ENCODE measurements around the gene GPR180. TPM values are rescaled to one million over a fixed set of nuclear protein-coding genes. Genes with fewer than 3 reads are reported as not detected.

Gene GPR180
- total RNA-seq, 1 experiment from 2014 or later: 4.0 TPM

DNA sequence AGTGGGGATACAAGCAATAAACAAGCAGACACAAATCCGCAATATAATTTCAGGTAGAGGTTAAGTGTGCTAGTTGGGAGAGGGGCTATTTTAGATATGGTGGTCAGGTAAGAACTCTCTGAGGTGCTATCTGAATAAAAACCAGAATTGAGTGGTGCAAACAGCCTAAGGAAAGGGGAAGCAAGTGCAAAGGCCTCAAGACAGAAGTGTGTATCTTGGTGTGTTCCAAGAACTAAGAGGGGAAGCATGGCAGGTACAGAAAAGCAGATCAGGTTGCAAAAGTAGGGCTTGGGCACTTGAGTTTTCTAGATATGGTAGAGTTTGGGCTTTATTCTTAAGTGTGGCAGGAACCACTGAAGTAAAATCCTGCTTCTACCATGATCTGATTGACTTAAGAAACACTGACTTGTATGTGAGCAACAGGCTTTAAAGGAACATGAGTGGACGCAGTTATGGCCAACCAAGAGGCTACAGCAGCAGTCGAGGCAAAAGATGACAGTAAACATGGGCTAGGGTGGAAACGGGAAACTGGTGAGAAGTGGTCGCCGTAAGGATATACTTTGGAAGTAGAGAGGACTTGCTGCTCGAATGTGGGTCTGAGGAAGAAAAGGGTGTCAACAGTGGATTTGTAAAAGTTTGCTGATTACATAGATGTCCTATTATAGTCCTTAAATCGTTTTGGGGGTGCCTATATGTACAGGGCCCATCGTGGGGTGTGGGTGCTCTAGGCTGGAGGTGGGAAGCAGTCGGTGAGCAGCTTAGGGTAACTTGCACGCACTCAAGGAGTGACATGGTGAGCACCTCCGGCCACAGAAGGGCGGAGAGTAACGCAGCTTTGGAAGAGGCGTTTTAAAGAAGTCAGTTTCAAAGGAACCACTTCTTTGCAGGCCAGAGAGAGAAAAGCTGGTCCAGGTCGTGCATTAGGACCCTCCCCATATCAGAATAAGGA lies 6.4 kb upstream of the GPR180 start:
- Histone ChIP-seq H3K9me3 (ENCODE audit: insufficient read depth, low read depth) (no peaks in the 10 kb centered on the region), H3K36me3 (ENCODE audit: low read depth) (peaks cover 21% of the 10 kb centered on the region), H3K27ac (peak overlapping the region; percentile 41; the same call in 1 of the 2 replicates), H3K4me2 (peak overlapping the region; percentile 98), H3K9me2 (ENCODE audit: insufficient read depth) (no peaks in the 10 kb centered on the region), H2AFZ (peak overlapping the region; percentile 99), H4K20me1 (ENCODE audit: insufficient read depth) (no peaks in the 10 kb centered on the region), H3F3A (ENCODE audit: insufficient read depth, low read depth) (peaks cover 8% of the 10 kb centered on the region), H3K4me3 (peak overlapping the region; percentile 84), H3K27me3 (ENCODE audit: insufficient read depth, low read depth) (no peaks in the 10 kb centered on the region), H3K79me2 (ENCODE audit: low read depth) (peaks cover 35% of the 10 kb centered on the region), H3K4me1 (replicated peaks; ENCODE audit: insufficient read depth) (peaks cover 21% of the 10 kb centered on the region)
- peak in 1 of 2 experiments; percentile 11 for DNase-seq
- CTCF ChIA-PET: no interaction called here
- BruUV-seq (replicated peaks): TSS peak; percentile 66
- TF ChIP-seq, protein P1, sequence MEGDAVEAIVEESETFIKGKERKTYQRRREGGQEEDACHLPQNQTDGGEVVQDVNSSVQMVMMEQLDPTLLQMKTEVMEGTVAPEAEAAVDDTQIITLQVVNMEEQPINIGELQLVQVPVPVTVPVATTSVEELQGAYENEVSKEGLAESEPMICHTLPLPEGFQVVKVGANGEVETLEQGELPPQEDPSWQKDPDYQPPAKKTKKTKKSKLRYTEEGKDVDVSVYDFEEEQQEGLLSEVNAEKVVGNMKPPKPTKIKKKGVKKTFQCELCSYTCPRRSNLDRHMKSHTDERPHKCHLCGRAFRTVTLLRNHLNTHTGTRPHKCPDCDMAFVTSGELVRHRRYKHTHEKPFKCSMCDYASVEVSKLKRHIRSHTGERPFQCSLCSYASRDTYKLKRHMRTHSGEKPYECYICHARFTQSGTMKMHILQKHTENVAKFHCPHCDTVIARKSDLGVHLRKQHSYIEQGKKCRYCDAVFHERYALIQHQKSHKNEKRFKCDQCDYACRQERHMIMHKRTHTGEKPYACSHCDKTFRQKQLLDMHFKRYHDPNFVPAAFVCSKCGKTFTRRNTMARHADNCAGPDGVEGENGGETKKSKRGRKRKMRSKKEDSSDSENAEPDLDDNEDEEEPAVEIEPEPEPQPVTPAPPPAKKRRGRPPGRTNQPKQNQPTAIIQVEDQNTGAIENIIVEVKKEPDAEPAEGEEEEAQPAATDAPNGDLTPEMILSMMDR (conservative IDR thresholded peaks at IDR 0.05): no peak
- TF ChIP-seq EZH2 (IDR thresholded peaks at IDR 0.05; ENCODE audit: low read depth): no peak
- POLR2A ChIA-PET (ENCODE audit: unreplicated experiment): interaction anchor here (0.6 kb wide), 1 partner anchor 20 kb away, joined by 3 read pairs; no protein-coding TSS in a partner anchor
- intact Hi-C loops (cut with micrococcal nuclease; ENCODE audit: unreplicated experiment): no loop called here

DNA sequence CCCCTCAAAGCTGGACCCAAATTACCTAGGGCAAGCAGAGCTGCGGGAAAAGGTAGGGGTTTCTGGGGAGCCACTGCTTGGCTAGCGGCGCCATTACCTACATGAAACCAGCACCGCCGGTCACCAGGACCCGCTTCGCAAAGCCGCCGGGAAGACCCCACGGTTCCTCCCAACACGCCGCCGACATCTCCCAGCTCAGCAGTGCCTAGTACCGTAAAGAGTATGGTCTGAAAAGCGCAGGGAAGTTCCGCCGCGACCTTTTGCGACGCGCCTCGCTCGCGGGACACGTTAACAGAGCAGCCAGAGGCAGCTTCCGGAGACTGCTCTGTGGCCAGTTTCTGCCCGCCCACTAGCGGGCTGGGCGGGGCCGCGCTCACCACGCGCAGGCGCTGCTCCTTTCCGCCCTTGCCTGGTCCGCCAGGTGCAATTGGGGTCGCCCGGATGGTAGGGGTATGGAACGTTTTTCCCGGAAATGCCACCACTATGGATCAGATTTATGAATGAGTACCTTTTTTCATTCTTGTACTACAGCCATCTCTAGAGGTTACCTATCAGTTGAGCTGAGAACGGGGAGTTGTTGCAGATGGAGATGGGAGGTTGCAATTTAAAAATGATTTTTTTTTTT lies 5.6 kb upstream of the GPR180 start, which contains the start of gene TGDS:
Gene TGDS (minus strand): TSS at position 203 of the 625 bp plus-strand sequence. CDS start 16 bp downstream, at position 187.
- Histone ChIP-seq H3K9me2 (ENCODE audit: insufficient read depth) (no peaks in the 10 kb centered on the region), H3K9me3 (ENCODE audit: insufficient read depth, low read depth) (no peaks in the 10 kb centered on the region), H3K4me1 (replicated peaks; ENCODE audit: insufficient read depth) (peaks cover 21% of the 10 kb centered on the region), H3K4me2 (peak within 1 kb of the TSS; percentile 98), H3K79me2 (ENCODE audit: low read depth) (peaks cover 35% of the 10 kb centered on the region), H3F3A (ENCODE audit: insufficient read depth, low read depth) (peaks cover 8% of the 10 kb centered on the region; the same call in 1 of the 2 replicates), H2AFZ (peak within 1 kb of the TSS; percentile 99), H3K27ac (peak within 1 kb of the TSS; percentile 41; the same call in 1 of the 2 replicates), H3K36me3 (ENCODE audit: low read depth) (peaks cover 17% of the 10 kb centered on the region), H3K4me3 (peak within 1 kb of the TSS; percentile 84), H4K20me1 (ENCODE audit: insufficient read depth) (no peaks in the 10 kb centered on the region), H3K27me3 (ENCODE audit: insufficient read depth, low read depth) (no peaks in the 10 kb centered on the region)
- intact Hi-C loops (cut with micrococcal nuclease; ENCODE audit: unreplicated experiment): loop anchor here (1.0 kb wide), 1 partner anchor 47 kb away; no protein-coding TSS in a partner anchor
- POLR2A ChIA-PET (ENCODE audit: unreplicated experiment): interaction anchor here (0.6 kb wide), 1 partner anchor 21 kb away, joined by 3 read pairs; no protein-coding TSS in a partner anchor
- CTCF ChIA-PET: no interaction called here
- DNase-seq: peak; percentile 84 to 88
- no peak for TF ChIP-seq EZH2 (IDR thresholded peaks at IDR 0.05; ENCODE audit: low read depth)
- TF ChIP-seq, protein P1 (conservative IDR thresholded peaks at IDR 0.05): no peak
- BruUV-seq (replicated peaks): no TSS peak

DNA sequence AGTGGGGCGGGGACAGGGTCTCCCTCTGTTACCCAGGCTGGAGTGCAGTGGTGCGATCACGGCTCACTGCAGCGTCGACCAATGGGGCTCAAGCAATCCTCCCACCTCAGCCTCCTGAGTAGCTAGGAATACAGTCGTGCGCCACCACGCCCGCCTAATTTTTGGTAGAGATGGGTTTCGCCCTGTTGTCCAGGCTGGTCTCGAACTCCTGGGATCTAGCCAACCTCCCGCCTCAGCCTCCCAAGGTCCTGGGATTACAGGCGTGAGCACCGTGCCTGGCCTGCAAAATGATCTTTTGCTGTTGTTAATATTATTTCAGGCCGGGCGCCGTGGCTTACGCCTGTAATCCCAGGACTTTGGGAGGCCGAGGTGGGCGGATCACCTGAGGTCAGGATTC lies 5.1 kb upstream of the GPR180 start:
- Histone ChIP-seq H3K27ac (no peak overlapping the region), H2AFZ (peak overlapping the region; percentile 99), H3K4me3 (peak overlapping the region; percentile 84), H3K27me3 (ENCODE audit: insufficient read depth, low read depth) (no peaks in the 10 kb centered on the region), H4K20me1 (ENCODE audit: insufficient read depth) (no peaks in the 10 kb centered on the region), H3K4me1 (replicated peaks; ENCODE audit: insufficient read depth) (peaks cover 21% of the 10 kb centered on the region), H3K9me2 (ENCODE audit: insufficient read depth) (no peaks in the 10 kb centered on the region), H3K4me2 (peak overlapping the region; percentile 98), H3F3A (ENCODE audit: insufficient read depth, low read depth) (peaks cover 8% of the 10 kb centered on the region; the same call in 1 of the 2 replicates), H3K36me3 (ENCODE audit: low read depth) (peaks cover 17% of the 10 kb centered on the region), H3K9me3 (ENCODE audit: insufficient read depth, low read depth) (no peaks in the 10 kb centered on the region), H3K79me2 (ENCODE audit: low read depth) (peaks cover 35% of the 10 kb centered on the region)
- no peak for DNase-seq
- intact Hi-C loops (cut with micrococcal nuclease; ENCODE audit: unreplicated experiment): loop anchor here (1.0 kb wide), 1 partner anchor 47 kb away; no protein-coding TSS in a partner anchor
- POLR2A ChIA-PET (ENCODE audit: unreplicated experiment): no interaction called here
- TSS peak; percentile 91 for BruUV-seq (replicated peaks)
- TF ChIP-seq, protein P1 (conservative IDR thresholded peaks at IDR 0.05): no peak
- TF ChIP-seq EZH2 (IDR thresholded peaks at IDR 0.05; ENCODE audit: low read depth): no peak
- CTCF ChIA-PET: no interaction called here

All from PC-9 (cell line).